GM12874 (cell line): Measurements from ENCODE around the gene PPFIBP2.

Source experiments
- TF ChIP-seq, protein P1 (sequence below): IDR thresholded peaks from 2 replicates; pipeline ENCODE4 v1.5.1; 2011; ENCODE audit warnings: low read depth, mild to moderate bottlenecking, control low read depth, low read length, moderate library complexity; ENCODE audit not compliant: insufficient read depth

Gene PPFIBP2

DNA sequence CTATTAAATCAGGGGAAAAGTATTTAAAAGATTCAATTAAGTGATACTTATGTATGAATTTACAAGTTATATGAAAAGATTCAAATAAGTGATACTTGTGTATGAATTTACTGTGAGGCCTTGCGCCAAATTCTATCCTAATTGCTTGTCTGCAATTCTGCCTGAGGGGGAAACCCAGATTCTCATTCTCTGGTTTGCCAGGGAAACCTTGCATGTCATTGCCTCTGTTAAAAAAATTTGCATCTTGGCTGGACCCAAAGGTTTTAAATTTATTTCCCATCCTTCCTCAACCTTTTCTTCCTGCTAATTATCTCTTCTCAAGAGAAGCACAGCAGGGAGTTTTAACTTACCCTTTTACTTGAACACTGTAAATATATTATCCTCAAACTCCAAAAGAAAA, 14.7 kb upstream of the PPFIBP2 start:
- TF ChIP-seq, protein P1, sequence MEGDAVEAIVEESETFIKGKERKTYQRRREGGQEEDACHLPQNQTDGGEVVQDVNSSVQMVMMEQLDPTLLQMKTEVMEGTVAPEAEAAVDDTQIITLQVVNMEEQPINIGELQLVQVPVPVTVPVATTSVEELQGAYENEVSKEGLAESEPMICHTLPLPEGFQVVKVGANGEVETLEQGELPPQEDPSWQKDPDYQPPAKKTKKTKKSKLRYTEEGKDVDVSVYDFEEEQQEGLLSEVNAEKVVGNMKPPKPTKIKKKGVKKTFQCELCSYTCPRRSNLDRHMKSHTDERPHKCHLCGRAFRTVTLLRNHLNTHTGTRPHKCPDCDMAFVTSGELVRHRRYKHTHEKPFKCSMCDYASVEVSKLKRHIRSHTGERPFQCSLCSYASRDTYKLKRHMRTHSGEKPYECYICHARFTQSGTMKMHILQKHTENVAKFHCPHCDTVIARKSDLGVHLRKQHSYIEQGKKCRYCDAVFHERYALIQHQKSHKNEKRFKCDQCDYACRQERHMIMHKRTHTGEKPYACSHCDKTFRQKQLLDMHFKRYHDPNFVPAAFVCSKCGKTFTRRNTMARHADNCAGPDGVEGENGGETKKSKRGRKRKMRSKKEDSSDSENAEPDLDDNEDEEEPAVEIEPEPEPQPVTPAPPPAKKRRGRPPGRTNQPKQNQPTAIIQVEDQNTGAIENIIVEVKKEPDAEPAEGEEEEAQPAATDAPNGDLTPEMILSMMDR, result no peak

DNA sequence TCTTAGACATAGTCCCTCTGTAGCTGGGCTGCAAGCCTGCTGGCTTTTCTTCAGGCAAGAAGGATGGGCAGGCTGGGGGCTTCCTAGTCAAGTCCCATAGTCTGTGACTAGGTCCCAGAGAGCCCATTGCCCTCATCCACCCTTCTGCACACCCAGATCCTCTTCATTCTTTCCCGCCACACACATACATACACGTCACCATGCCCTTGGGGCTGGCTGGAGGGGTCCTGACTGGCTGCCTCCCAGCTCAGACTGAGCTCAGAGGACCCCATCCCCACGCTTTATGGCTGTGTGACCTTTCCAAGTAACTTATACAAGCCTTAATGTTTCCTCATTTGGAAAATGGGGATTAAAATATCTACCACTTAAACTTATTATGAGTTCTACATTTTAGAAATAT, 13.5 kb upstream of the PPFIBP2 start:
- TF ChIP-seq, protein P1, result no peak

DNA sequence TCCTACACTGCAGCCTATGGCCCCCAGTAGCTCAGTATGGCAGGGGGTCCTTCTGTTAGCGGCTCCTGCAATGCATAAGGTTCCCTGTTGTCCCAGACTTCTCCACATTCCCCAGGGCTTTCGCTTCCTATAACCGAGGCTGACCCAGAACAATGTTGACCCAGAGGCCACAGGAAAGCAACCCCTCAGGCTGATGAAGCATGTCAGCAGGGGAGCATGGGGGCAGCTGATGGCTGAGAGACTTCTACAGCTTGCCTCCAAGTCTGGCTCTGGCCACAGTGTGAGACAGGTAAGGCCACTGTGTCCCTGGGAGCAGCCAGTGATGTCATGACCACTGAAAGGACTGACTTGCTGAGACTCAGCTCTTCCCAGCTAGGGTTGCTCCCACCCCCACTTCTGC, 12.5 kb upstream of the PPFIBP2 start:
- TF ChIP-seq, protein P1, result no peak

DNA sequence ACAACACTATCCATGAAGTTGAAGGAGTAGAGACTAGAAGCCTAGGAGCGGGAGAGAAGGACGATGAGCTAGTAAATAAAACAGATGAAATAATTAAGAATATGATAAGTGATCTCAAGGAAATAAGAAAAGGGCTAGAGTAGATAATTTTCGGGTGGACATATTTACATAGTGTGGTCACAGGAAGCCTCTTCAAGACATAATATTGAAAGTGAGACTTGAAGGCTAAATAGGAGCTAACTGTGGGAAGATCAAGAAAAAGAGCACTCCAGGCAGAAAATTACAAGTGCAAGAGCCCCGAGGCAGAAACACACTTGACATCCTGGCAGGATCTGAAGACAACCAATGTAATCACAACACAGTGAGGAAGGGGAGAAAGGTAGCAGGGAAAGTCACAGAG, 11.9 kb upstream of the PPFIBP2 start:
- TF ChIP-seq, protein P1, result no peak

DNA sequence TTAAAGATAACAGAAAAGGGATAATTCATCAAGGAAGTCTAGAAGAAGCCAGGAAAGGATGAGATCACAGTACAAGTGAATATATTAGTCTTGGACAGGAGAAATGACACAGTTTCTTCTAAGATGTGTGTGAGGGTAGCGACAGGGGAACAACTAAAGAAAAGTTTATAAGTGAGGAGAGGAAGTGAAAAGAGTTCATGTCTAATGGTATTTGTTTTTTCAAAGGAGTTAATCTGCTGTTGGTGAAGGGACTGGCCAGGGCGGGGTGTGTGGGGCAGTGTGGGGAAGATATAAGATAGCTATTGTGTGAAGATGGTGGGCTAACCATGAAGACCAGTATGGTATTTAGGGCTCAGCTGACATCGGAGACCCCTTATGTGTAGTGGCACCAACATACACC, 7.6 kb upstream of the PPFIBP2 start:
- TF ChIP-seq, protein P1, result no peak

DNA sequence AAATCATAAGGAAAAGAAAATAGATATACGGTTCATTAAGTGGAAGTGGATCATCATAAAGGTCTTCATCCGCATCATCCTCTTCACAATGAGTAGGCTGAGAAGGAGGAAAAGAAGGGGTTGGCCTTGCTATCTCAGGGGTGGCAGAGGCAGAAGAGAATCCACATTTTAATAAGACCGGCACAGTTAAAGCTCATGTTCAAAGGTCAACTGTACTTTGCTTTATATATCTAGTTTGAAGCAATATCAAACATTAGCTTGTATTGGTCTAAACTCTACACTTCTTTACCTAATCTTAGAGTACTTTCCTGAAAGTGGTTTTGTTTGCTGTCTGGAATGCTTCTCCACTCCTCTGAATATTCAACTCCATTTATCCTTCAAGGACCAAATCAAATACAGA, 5.7 kb upstream of the PPFIBP2 start:
- TF ChIP-seq, protein P1, result no peak

DNA sequence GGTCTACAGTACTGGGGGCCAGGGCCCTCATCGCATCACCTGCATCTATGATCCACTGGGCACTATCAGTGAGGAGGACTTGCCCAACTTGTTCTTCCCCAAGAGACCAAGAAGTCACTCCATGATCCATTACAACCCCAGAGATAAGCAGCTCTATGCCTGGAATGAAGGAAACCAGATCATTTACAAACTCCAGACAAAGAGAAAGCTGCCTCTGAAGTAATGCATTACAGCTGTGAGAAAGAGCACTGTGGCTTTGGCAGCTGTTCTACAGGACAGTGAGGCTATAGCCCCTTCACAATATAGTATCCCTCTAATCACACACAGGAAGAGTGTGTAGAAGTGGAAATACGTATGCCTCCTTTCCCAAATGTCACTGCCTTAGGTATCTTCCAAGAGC, 3.8 kb upstream of the PPFIBP2 start:
- TF ChIP-seq, protein P1, result no peak

DNA sequence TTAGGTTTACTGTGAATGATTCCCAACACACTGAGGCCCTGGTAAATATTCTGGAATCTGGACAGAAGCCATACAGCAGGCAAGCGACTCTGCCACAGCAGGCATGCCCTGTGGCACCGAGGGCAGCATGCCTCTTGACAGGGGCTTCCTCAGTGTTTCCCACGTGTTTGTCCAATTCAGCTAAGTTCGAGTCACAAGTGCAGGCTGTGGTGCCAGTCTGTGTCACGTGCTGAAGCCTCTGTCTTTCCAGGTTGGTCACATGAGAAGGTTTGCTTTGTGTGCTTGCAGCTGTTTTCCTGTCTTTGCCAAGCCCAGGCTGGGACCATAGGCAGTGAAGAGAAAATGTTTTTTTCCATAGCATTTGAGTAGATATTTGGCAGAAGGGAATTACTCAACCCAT, 2.4 kb upstream of the PPFIBP2 start:
- TF ChIP-seq, protein P1, result no peak
